ENCODE measurements around the gene NEU4. TPM values are rescaled to one million over a fixed set of nuclear protein-coding genes. Genes with fewer than 3 reads are reported as not detected.
A peak's percentile ranks its signal among the peaks of the same experiment; 100 is the strongest.

The NEU4 gene
- total RNA-seq, 3 donors from 2014 or later = 41.4 to 72.5 (median 71.0) TPM

DNA sequence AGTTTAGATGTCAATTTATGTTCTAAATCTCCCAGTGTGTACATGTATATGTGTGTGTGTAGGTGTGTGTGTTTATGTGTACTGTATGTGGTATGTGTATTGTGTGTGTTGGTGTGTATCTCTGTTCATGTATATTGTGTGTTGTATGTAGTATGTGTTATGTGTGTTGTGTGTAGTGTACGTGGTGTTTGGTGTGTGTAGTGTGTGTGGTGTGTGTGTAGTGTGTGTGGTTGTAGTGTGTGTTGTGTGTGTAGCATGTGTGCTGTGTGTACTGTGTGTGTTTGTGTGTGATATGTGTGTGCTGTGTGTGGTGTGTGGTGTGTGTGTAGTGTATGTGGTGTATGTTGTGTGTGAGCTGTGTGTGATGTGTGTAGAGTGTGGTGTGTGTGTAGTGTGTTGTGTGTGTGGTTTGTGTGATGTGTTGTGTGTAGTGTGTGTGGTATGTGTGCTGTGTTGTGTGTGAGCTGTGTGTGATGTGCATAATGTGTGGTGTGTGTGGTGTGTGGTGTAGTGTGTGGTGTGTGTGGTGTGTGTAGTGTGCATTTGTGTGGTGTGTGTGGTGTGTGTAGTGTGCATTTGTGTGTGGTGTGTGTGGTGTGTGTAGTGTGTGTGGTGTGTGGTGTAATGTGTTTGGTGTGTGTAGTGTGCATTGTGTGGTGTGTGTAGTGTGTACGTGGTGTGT is 55.3 kb downstream of the NEU4 start:
- H3K36me3 ChIP-seq (ENCODE audit: low read depth) = no peaks in the 10 kb centered on the region
- ATAC-seq (no peak), DNase-seq (no peak)
- TF ChIP-seq, protein P1, sequence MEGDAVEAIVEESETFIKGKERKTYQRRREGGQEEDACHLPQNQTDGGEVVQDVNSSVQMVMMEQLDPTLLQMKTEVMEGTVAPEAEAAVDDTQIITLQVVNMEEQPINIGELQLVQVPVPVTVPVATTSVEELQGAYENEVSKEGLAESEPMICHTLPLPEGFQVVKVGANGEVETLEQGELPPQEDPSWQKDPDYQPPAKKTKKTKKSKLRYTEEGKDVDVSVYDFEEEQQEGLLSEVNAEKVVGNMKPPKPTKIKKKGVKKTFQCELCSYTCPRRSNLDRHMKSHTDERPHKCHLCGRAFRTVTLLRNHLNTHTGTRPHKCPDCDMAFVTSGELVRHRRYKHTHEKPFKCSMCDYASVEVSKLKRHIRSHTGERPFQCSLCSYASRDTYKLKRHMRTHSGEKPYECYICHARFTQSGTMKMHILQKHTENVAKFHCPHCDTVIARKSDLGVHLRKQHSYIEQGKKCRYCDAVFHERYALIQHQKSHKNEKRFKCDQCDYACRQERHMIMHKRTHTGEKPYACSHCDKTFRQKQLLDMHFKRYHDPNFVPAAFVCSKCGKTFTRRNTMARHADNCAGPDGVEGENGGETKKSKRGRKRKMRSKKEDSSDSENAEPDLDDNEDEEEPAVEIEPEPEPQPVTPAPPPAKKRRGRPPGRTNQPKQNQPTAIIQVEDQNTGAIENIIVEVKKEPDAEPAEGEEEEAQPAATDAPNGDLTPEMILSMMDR (IDR thresholded peaks at IDR 0.05) = no peak
- H3K4me3 ChIP-seq = no peak overlapping the region
- intact Hi-C loops (cut with DNase I, micrococcal nuclease) = no loop called here
- H3K4me1 ChIP-seq (ENCODE audit: low read depth) = peaks cover 14% of the 10 kb centered on the region
- no peaks in the 10 kb centered on the region for H3K9me3 ChIP-seq

DNA sequence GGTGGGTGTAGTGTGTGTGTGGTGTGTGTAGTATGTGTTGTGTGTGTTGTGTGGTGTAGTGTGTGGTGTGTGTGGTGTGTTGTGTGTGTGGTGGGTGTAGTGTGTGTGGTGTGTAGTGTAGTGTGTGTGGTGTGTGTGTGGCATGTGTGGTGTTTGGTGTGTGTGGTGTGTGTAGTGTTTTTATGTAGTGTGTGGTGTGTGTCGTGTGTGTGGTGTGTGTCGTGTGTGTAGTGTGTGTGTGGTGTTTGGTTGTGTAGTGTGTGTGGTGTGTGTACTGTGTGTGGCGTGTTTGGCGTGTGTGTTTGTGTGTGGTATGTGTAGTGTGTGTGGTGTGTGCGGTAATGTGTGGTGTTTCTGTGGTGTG is 55.8 kb downstream of the NEU4 start:
- TF ChIP-seq, protein P1 (IDR thresholded peaks at IDR 0.05) = no peak

DNA sequence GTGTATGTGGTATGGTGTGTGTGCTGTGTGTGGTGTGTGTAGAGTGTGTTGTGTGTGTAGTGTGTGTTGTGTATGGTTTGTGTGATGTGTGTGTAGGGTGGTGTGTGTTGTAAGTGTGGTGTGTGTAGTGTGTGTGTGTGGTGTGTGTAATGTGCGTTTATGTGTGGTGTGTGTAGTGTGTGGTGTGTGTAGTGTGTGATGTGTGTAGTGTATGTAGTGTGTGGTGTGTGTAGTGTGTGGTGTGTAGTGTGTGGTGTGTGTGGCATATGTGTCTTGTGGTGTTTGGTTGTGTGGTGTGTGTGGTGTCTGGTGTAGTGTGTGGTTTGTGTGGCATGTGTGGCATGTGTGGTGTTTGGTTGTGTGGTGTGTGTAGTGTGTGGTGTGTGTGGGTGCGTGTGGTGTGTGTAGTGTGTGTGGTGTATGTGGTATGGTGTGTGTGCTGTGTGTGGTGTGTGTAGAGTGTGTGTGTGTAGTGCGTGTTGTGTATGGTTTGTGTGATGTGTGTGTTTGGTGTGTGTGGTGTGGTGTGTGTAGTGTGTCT is 56.5 kb downstream of the NEU4 start:
- intact Hi-C loops (cut with DNase I, micrococcal nuclease) = no loop called here
- no peak overlapping the region for H3K4me3 ChIP-seq
- H3K36me3 ChIP-seq (ENCODE audit: low read depth) = no peaks in the 10 kb centered on the region
- no peaks in the 10 kb centered on the region for H3K9me3 ChIP-seq
- H3K4me1 ChIP-seq (ENCODE audit: low read depth) = peaks cover 2% of the 10 kb centered on the region
- DNase-seq (no peak), ATAC-seq (no peak)
- TF ChIP-seq, protein P1 (IDR thresholded peaks at IDR 0.05) = no peak

More for the DNA sequence above, 55.8 kb downstream of the NEU4 start:
- peaks cover 9% of the 10 kb centered on the region for H3K4me1 ChIP-seq (ENCODE audit: low read depth)
- DNase-seq (no peak), ATAC-seq (no peak)
- H3K4me3 ChIP-seq = no peak overlapping the region
- no peaks in the 10 kb centered on the region for H3K36me3 ChIP-seq (ENCODE audit: low read depth)
- H3K9me3 ChIP-seq = no peaks in the 10 kb centered on the region
- intact Hi-C loops (cut with DNase I, micrococcal nuclease) = no loop called here

DNA sequence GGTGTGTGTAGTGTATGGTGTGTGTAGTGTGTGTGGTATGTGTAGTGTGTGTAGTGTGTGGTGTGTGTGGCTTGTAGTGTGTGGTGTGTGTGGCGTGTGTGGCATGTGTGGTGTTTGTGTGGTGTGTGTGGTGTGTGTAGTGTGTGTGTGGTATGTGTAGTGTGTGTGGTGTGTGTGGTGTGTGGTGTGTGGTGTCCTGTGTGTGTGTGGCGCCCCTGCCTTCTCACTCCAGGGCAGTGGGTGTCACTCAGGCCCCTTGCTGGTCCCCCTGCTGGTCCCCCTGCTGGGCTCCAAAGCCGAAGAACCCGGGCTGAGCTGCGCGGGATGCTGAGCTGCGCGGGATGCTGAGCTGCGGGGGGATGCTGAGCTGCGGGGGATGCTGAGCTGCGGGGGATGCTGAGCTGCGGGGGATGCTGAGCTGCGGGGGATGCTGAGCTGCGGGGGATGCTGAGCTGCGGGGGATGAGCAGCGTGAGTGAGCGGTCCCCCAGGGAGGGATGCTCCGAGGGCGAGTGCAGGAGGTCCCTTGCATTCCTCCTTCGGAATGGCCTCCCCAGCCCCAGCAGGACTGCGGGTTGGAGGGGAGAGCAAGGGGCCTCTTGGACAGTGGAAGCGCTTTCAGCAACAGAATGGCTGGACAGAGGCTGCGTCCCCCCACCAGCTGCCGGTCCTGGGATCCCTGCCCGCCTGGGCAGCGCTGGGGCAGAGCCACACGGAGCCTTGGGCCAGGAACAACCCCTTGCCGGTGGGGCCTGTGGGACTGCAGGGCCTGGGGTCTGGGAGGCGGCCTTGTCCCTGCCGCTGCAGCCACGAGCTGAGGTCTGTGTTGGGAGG is 57.2 kb downstream of the NEU4 start:
- intact Hi-C loops (cut with DNase I, micrococcal nuclease) = no loop called here
- TF ChIP-seq, protein P1 (IDR thresholded peaks at IDR 0.05) = no peak
- H3K36me3 ChIP-seq (ENCODE audit: low read depth) = no peaks in the 10 kb centered on the region
- DNase-seq (peak in 1 of 3 donors; percentile 43), ATAC-seq (no peak)
- H3K4me3 ChIP-seq = no peak overlapping the region
- no peaks in the 10 kb centered on the region for H3K9me3 ChIP-seq
- H3K4me1 ChIP-seq (ENCODE audit: low read depth) = no peaks in the 10 kb centered on the region

Other genes starting within 250 kb of the NEU4 start
- gene THAP4, start 172.0 kb upstream of the NEU4 start, total RNA-seq = 10 to 100 TPM; 67.3 to 86.2 (median 68.8) TPM
- 100 to 1,000 TPM in 1 of 3 donors, 10 to 100 TPM in 2; 87.9 to 154 (median 94.6) TPM for gene ATG4B, start 171.5 kb upstream of the NEU4 start, total RNA-seq
- 10 to 100 TPM; 17.9 to 31.0 (median 19.7) TPM for gene DTYMK, start 122.4 kb upstream of the NEU4 start, total RNA-seq
- 10 to 100 TPM; 24.6 to 52.3 (median 35.1) TPM for gene ING5, start 107.2 kb upstream of the NEU4 start, total RNA-seq
- 10 to 100 TPM; 52.2 to 88.6 (median 63.0) TPM for gene D2HGDH, start 74.6 kb upstream of the NEU4 start, total RNA-seq
- 10 to 100 TPM; 15.1 to 46.5 (median 42.4) TPM for gene GAL3ST2, start 32.4 kb upstream of the NEU4 start, total RNA-seq
- gene PDCD1, start 49.7 kb downstream of the NEU4 start, total RNA-seq = under 1 TPM in 2 of 3 donors, not detected in 1; 0.13 to 0.70 TPM
- not detected for gene RTP5, start 60.5 kb downstream of the NEU4 start, total RNA-seq